NCI-H1417 treated with DMSO at 0.1 percent for 48 hours (cell line): ENCODE data around the gene CRACDL.
"Not testable (repeated sequence)": the region's sequence is repeated elsewhere in the genome, so short reads cannot be mapped to it uniquely, and the experiment has no call there.

Source experiments
- DNase-seq: peaks from one replicate; lab custom pipeline; 2025; lab: John Stamatoyannopoulos, UW

Gene CRACDL

DNA sequence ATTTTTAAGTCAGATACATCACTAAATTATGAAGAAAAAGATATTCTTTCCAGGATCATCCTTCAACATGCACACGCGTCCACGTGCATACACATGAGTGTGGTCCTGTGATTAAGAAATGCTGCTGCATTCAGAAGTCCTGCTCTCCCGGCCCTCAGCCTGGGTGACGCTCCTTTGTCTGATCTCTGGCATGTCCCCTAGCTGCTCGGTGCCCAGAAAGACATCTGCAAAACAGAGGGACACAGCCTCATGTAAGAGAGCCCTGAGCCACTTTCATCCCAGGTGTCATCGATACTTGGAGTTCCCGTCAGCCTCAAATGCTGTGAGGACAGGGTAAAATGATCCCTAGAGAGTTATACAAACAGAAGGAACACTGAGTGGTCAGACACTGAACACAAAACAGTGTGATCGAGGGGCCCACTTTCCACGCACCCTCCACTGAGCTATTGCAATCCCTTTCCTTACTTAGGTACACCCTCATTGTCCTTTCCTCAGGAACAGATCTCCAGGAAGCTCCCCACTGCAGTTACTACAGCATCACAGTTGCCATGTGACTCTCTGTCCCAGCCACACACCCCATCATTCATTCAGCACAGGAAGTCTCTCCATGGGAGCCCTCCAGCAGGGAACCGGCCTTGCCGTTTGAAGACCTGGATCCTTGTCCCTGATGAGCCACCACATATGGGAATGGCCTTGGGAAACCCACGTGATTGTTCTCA is 32.1 kb downstream of the CRACDL start:
- no peak for DNase-seq

DNA sequence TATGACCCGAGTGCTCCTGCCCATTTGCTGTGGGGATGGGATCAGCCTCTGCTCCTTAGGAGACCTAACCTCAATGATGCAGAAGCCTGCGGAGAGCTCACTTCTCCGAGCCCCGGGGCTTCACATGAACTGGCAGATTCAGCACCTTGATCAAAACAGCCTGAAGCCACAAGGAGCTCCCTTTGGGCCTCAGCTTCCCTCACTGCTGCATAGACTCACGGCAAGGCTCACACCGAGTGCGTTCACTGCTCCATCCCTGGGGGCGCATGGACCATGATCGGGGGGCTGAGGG is 33.0 kb downstream of the CRACDL start:
- no peak for DNase-seq

DNA sequence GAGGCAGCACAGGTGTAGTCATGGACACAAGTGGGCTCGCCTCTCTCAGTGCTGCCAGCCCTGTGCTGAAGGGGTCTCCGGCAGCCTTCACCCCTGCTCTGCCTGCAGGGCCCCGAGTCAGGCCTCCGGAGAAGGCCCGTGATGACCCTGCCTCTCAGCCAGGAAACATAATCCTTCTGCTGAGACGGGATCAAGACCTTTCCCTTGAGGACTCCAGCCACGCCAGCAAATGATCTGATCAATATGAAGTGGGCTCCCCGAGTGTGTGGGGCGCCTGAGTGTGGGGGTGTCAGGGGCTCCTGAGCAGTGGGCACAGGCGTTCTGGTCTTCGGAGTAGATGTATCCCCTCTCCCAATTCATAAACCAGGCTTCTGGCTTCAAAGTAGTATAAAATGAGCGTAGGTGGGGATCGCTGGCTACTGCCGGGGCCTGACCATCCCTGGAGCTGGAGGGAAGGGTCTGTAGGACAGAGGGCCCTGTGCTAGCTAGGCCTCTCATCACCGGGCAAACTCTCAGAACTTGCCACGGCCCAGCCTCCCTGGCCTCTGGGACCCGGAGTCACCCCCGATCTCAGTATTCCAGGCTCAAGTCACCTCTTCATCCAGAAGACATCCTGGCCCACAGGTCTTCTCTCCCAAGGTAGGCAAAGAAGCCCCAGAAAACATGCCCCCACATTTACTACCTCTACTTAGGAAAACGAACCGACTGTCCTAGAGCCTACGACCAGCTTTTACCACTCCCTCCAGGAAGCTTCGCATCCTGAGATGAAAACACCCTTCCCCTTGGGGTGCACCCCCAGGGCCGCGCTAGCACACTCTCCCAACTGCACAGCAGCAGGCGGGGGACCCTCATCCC is 33.6 kb downstream of the CRACDL start:
- DNase-seq, result no peak

DNA sequence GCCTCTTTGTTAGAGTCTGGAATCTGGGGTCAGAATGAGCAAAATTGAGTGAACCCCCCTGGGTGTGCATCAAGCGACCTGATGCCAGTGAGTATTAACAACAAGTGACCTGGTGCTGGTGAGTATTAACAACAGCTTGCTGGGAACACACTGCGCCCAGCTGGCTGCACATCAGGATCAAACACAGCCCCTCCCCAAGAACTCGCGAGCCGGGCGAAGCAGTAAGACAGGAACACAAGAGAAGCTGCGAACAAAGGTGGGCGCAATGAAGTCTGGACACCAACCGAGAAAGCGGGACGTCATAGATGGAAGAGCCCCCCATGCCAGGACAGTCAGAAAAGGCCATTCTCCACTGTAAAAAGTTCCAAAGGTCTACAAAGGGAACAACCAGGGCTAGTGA is 34.3 kb downstream of the CRACDL start:
- DNase-seq, result no peak

DNA sequence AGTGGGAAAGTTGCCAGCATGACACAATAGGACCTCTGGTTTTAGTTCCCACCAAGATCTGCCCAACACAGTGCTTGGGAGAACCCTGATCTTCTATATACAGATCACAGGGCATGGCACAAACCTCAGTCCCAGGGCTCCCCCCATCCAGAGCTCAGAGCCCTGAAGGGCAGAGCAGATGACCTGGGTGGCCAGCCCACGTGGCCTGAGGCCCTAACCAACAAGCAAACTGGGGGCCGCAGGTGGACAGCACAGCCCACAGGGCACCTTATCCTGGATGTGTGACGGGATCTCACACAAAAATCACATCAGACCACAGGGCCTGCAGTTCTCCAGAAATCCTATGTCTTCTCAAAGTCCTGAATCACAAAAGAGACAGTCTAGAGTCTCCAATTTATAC is 34.7 kb downstream of the CRACDL start:
- no peak for DNase-seq

DNA sequence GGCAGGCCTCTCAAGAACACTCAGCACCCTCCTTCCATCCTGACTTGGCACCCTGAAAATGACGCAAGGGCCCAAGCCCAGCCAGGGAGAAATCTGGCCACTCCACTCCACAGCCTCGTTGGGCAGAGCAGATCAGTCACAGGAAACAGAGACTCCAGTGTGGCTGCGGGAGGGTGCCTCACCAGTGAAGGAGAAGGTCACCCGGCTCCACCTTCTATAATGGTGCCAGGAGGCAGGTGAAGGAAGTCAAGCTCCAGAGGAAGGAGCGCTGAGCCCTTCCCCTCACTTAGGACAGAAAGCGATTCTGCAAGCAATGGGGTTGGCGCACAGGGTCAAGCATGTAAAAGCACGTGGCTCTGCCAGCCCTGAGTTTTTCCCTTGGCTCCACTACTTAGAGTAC is 35.3 kb downstream of the CRACDL start:
- no peak for DNase-seq

DNA sequence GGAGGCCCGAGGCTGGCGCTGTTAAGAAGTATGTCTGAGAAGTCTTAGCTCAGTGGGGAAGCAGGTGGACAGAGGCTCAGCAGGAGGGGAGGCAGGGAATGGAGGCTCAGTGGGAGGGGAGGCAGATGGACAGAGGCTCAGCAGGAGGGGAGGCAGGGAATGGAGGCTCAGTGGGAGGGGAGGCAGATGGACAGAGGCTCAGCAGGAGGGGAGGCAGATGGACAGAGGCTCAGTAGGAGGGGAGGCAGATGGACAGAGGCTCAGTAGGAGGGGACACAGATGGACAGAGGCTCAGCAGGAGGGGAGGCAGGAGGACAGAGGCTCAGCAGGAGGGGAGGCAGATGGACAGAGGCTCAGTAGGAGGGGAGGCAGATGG is 36.3 kb downstream of the CRACDL start:
- DNase-seq, result not testable (repeated sequence)

DNA sequence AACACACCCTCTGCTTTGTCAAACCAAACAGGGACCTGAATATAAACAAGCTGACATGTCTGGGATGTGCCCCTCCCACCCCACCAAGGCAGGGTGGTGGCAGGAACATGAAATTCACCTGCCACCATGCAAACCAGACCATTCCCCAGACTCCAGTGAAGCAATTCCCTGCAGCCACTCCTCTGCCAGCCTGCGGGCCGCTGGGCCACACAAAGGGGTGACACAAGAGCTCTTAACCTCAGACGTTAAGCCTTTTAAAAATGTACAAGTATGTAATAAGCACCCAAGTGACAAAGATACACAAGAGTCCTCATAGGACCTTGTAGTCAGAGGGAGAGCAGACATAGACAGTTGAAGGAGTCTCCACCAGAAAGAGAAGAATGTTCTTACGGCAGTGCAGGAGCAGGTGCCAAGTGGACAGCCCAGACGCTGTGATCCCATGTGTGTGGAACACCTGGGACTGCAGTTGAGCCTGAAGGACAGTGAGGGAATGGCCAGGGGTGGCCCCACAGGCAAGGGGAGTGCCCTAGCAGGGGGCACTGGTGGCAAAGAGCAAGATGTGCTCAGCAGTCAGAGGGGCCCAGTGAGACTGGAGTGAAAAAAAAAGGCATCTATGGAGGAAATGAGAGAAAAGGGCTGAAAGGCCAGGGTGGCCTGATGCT is 36.9 kb downstream of the CRACDL start:
- DNase-seq, result no peak

DNA sequence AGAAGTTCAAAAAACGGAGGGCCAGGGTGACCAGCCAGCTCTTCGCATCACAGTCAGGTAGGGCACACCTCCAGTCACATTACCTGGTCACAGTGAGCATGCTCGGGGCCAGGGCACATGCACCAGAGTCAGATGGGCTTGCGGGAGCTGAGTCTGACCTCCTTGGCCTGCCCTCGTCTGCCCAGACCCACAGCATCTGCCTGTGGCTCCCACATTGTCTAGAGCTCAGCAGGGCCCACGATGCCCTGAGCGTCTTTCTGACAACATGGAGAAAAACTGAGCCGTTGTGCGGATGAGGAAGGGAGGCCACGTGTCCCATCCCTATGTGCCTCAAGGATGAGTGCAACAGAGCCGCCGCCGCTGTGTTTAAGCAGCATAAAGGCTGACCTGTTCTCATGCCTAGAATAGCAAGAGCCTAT is 37.6 kb downstream of the CRACDL start:
- no peak for DNase-seq

DNA sequence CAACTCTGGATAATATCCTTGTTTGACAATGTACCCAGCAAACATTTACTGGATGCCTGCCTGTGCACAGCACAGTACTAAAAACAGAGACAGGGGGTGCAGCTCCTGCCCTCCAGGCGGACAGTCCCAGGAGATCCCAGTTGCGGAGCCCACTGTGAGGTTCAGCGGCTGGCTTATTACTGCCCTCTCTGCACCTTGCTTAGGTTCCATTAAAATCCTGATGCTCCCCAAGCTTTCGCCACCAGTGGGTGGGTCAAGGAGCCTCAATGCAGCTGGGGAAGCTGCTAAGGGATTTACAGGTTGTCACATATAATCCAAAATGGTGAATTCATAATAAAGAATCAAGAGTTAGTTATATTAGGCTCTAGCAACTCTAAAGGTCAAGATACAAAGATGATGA is 38.3 kb downstream of the CRACDL start:
- DNase-seq, result no peak

DNA sequence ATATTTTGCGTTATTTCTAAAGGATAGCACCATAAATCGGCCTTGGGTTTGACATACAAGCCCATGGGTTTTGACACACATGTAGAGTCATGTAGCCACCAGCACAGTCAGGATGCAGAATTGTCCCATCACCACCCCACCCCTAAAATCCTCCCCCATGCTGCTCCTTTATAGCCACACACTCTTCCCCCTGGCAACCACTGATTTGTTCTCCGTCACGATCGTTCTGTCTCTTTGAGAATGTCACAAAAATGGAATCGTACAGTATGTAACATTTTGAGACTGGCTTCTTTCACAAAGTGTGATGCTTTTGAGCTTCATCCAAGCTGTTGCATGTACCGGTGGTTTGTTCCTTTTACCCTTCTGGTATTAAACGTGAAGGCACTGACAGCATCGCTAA is 39.1 kb downstream of the CRACDL start:
- no peak for DNase-seq

DNA sequence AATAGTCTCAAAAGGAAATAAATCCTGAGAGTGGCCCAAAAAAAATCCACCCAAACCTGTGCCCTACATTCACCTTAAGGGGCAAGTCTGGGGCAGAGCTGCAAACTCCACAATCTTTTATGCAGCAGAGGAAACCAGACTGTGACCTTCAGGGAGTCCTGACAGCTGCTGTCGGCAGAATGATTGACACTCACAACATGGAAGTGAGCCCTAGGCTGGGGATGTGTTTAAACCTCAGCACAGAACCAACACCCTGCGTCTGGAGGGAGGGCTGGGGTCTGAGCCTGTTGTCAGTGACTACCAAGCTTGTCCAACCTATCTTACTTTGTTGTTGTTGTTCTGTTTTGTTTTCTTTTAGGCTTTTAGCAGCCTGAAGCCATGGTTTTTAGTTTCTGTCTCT is 39.6 kb downstream of the CRACDL start:
- no peak for DNase-seq

DNA sequence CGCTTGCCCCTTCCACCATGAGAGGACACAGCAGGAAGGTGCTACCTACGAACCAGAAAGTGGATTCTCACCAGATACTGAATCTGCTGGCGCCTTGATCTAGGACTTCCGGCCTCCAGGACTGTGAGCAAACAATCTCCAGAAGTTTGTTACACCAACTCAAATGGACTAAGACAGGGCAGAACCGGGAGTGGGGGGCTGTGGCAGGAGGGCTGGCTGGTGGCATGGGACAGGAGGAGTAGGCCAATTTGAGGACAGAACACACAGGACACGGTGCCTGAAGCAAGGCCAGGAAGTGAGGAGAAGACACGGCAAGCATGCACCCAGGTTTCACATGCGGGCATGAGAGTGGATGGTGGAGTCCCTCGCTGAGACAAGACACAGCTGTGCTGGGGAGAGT is 40.1 kb downstream of the CRACDL start:
- no peak for DNase-seq

DNA sequence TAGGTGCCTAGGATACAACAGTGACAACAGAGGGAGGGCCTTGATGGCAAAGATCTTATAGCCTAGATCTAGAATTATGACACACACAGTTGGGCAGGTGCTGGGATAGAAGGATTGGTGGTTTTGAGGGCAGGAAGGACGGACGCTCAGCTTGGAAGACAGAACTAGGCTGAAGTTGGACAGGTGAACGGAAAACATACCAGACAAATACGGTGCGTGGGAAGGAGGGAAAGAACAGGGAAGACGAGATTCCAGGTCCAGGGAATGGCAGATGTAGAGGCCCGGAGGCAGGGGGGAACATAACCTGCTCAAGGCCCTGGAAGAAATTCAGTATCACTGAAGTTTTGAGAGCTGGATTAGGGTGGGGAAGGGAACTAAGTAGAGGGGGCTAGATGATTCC is 40.8 kb downstream of the CRACDL start:
- no peak for DNase-seq

DNA sequence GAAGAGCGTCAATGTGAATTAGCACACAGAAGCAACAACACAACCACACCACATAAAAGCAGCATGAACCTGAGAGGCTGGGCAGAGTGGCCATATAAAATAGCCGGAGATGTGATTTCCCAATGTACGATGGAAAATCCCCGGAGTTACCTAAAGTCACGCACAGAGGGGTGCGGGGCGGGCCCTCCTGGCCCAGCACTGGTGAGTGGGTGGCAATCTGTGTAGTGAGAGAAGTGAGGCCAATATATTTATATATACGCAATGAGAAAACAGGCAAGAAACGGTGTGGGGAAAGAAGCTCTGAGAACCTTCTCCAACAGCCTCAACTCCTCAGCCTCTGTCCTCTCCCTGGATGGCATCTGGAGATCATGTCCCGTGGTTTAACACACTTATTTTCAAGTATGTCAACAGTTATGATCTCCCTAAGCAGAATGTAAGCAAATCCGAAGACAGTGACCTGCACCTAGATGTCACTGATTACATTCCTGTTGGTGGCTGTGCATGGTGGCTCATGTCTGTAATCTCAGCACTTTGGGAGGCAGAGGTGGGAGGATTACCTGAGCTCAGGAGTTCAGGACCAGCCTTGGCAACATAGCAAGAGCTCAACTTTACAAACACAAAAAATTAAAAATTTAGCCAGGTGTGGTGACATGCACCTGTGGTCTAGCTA is 41.6 kb downstream of the CRACDL start:
- DNase-seq, result no peak

DNA sequence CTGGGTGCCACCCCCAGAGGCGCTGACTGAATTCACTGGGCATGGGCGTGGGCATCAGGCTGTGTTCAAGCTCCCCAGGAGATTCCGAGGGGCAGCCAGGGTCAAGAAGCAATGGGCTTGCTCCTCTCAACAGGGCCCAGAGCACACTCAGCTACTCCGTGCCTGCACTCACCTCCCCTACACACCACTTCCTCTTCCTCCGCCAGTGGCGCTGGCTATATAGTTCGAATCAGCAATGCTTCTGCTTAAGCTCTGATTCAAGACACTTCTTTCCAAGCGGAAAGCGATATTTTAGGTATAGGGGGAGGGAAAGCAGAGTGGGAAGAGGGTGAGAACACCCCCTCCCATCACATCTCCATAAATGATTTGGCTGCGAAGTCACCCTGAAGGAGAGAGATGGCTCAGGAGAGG is 42.1 kb downstream of the CRACDL start:
- DNase-seq, result no peak

DNA sequence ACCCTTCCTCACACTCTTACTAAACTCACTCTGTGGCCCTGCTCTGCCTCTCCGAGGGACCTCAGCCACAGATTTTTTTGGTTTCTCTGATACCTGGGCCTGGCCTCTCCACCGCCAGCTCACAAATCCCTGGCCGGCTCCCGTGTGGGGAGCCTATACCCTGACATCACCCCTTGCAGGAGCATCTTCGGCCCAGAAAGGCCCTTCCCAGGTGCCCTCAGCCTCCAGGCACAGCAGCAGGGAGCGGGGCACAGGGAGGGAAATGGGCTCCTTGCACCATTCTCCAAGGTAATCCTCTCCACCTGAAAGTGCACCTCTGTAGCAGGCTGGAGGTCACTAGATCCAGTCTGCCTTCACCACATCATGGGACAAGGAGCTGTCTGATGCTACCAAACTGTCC is 43.2 kb downstream of the CRACDL start:
- DNase-seq, result no peak

DNA sequence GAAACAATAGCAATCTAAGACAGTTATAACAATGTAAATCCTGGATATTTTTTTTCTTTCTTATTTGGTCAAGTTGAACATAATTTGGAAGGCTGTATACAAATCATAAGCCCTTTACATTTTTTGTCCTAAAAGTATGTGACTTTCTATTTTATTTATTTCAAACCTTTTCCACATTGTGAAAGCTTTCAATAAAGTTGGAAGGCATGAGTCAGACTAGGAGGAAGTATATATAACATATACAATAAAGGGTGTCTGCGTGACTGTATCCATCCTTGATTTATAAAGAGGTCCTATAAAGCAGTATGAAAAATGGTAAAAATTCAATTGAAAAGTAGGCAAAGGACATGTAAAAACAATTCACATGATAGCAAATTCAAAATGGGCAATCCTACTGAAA is 44.4 kb downstream of the CRACDL start:
- DNase-seq, result no peak

DNA sequence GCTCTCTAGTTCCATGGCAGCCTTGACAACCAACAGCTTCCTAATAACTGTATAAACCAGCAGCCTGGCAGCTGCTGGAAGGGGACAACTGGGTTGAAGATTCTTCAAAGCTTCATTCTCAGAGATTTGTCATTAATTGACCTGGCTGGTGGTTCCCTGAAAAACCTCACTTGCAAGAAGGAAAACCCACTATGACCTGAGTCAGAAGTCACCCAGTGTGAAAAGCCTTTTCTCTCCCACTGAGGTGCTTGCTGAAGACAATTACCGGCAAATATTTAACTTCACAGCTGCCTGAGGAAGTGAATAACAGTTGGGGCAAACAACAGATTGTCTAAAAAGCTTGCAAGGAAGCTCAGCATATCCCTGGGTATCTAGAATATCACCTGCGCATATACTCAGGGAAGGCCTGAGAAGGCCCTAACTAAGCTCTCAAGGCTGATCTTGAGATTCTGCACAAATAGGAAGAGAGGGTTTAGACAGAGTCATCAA is 49.9 kb downstream of the CRACDL start:
- DNase-seq, result no peak

DNA sequence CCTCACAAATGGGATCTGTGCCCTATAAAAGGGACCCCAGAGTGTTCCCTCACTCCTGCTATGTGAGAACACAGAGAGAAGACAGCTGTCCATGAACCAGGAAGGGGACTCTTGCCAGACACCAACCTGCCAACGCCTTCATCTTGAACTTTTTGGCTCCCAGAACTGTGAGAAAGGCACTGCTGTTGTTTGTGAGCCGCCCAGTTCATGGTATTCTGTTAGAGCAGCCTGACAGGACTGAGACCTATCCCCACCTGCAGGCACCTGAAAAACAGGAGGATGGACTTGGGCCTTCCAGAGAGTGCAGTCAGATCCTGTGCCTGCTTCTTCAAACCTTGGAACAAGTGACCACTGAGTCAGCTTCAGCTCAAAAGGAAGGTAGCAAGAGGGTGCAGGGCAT is 51.4 kb downstream of the CRACDL start:
- no peak for DNase-seq

DNA sequence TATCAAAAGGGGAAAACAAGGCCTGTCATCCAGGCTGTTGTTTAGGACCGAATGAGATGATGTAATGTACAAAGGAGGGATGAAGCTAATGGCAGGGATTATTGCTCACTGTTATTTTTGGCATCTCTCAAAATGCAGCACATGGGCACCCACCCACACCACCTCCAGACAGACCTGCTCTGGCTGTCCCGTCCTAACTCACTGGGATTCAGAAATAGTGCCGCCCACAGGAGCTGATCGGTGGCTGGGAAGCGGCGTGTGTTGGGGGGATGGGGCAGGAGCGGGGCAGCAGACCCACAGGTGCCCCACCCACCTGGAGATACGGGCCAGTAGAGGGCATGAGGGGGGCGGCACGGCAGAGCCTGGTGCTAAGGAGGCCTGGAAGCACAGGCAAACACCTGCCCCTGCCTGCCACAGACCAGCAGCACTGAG is 52.2 kb downstream of the CRACDL start:
- DNase-seq, result no peak

DNA sequence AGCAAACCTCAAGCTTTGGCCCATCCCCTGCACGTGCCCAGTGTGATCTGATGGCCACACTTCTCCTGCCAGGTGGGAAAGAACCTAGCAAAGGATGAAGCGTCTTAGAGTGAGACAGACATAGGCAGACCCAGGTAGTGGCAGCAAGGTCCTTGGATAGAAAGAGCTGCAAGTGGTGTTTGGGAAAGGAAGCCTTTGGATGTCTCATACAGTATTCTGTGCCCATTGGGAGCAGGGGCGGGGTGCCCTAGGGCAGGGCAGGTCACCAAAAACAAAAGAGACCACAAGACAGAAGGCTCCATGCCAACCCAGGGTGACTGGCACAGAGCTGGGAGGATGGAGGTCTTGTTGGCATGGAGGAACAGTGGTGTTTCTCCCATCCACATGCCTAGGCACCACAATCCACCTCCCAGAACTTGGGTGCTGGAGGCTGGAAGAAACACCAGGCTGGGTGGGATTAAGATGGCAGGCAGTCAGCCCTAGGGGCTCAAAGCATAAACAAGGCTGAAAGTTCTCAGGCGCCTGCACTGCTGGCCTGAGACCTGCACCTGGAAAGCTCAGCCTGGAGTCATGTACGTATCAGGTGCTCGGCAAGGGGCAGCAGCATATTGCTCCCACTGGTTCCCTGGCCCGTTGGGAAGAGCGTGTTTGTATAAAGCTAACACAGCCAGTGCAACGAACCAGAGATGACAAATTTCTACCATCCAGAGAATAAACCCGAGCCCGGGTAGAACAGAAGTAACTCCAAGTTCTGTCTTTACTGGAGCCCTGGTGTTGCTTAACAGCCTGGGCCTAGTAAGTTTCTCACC is 52.9 kb downstream of the CRACDL start:
- DNase-seq, result no peak
